Measurements from ENCODE around the gene TLR9. TPM values are rescaled to one million over a fixed set of nuclear protein-coding genes. Genes with fewer than 3 reads are reported as not detected.

TLR9 gene
- total RNA-seq, 1 donor from 2014 or later = not detected

- FAIRE-seq = no peak
- peak overlapping the region; percentile 85 for H3K4me3 ChIP-seq (ENCODE audit: low read depth, low read length)
- TF ChIP-seq, protein P1, sequence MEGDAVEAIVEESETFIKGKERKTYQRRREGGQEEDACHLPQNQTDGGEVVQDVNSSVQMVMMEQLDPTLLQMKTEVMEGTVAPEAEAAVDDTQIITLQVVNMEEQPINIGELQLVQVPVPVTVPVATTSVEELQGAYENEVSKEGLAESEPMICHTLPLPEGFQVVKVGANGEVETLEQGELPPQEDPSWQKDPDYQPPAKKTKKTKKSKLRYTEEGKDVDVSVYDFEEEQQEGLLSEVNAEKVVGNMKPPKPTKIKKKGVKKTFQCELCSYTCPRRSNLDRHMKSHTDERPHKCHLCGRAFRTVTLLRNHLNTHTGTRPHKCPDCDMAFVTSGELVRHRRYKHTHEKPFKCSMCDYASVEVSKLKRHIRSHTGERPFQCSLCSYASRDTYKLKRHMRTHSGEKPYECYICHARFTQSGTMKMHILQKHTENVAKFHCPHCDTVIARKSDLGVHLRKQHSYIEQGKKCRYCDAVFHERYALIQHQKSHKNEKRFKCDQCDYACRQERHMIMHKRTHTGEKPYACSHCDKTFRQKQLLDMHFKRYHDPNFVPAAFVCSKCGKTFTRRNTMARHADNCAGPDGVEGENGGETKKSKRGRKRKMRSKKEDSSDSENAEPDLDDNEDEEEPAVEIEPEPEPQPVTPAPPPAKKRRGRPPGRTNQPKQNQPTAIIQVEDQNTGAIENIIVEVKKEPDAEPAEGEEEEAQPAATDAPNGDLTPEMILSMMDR (IDR thresholded peaks at IDR 0.05; ENCODE audit: insufficient read depth, low read length, severe bottlenecking) = no peak
- peaks cover 6% of the 10 kb centered on the region for H3K36me3 ChIP-seq (ENCODE audit: control insufficient read depth, insufficient read depth, low read length)
- no peak for DNase-seq (ENCODE audit: low read depth)
- peaks cover 2% of the 10 kb centered on the region for H3K27me3 ChIP-seq (ENCODE audit: control insufficient read depth, insufficient read depth, low read length)
Observed at GRCh38 chr3:52198643-52199608, 26.5 kb downstream of the TLR9 start.

GRCh38 chr3:52197842-52198625 is 27.4 kb downstream of the TLR9 start, which contains the start of gene ALAS1:
ALAS1 (plus strand) TSS chr3:52198160; CDS start chr3:52199242, 1,082 bp downstream.
- FAIRE-seq = no peak
- H3K4me3 ChIP-seq (ENCODE audit: low read depth, low read length) = peak within 1 kb of the TSS; percentile 85
- TF ChIP-seq, protein P1 (IDR thresholded peaks at IDR 0.05; ENCODE audit: insufficient read depth, low read length, severe bottlenecking) = no peak
- DNase-seq (ENCODE audit: low read depth) = peak; percentile 70
- peaks cover 2% of the 10 kb centered on the region for H3K27me3 ChIP-seq (ENCODE audit: control insufficient read depth, insufficient read depth, low read length)
- H3K36me3 ChIP-seq (ENCODE audit: control insufficient read depth, insufficient read depth, low read length) = peaks cover 6% of the 10 kb centered on the region

GRCh38 chr3:52197499-52197841 is 28.0 kb downstream of the TLR9 start:
- Histone ChIP-seq H3K4me3 (ENCODE audit: low read depth, low read length) (peak overlapping the region; percentile 85), H3K36me3 (ENCODE audit: control insufficient read depth, insufficient read depth, low read length) (peaks cover 5% of the 10 kb centered on the region), H3K27me3 (ENCODE audit: control insufficient read depth, insufficient read depth, low read length) (peaks cover under 1% of the 10 kb centered on the region)
- FAIRE-seq (no peak), DNase-seq (ENCODE audit: low read depth) (no peak)
- TF ChIP-seq, protein P1 (IDR thresholded peaks at IDR 0.05; ENCODE audit: insufficient read depth, low read length, severe bottlenecking) = no peak

GRCh38 chr3:52196977-52197376 is 28.5 kb downstream of the TLR9 start:
- FAIRE-seq = no peak
- Histone ChIP-seq H3K36me3 (ENCODE audit: control insufficient read depth, insufficient read depth, low read length) (peaks cover 4% of the 10 kb centered on the region), H3K4me3 (ENCODE audit: low read depth, low read length) (no peak overlapping the region), H3K27me3 (ENCODE audit: control insufficient read depth, insufficient read depth, low read length) (no peaks in the 10 kb centered on the region)
- DNase-seq (ENCODE audit: low read depth) = no peak
- TF ChIP-seq, protein P1 (IDR thresholded peaks at IDR 0.05; ENCODE audit: insufficient read depth, low read length, severe bottlenecking) = no peak

- Histone ChIP-seq H3K27me3 (ENCODE audit: control insufficient read depth, insufficient read depth, low read length) (peaks cover 2% of the 10 kb centered on the region), H3K4me3 (ENCODE audit: low read depth, low read length) (no peak overlapping the region), H3K36me3 (ENCODE audit: control insufficient read depth, insufficient read depth, low read length) (peaks cover 4% of the 10 kb centered on the region)
- DNase-seq (ENCODE audit: low read depth) = peak; percentile 51
- FAIRE-seq = no peak
- TF ChIP-seq, protein P1 (IDR thresholded peaks at IDR 0.05; ENCODE audit: insufficient read depth, low read length, severe bottlenecking) = no peak
Observed at GRCh38 chr3:52195823-52196331, 29.6 kb downstream of the TLR9 start.

All from bronchial epithelial cell (primary cell).